Bronchial epithelial cell (primary cell): ENCODE results near the gene SHISA6. TPM values are rescaled to one million over a fixed set of nuclear protein-coding genes. Genes with fewer than 3 reads are reported as not detected.

Source experiments
- DNase-seq: peaks from one replicate; pipeline ENCODE4 v3.0.0-alpha.2; 2010; ENCODE audit warnings: low read depth
- FAIRE-seq: peaks from 2 replicates; lab custom pipeline; 2011; peaks lifted over from hg19 to GRCh38; lab: Jason Lieb, UNC
- H3K27me3 ChIP-seq: 2 replicates; pipeline ENCODE4 v1.5.1; 2011; ENCODE audit warnings: low read length; ENCODE audit not compliant: control insufficient read depth, insufficient read depth
- H3K36me3 ChIP-seq: 2 replicates; pipeline ENCODE4 v1.5.1; 2011; ENCODE audit warnings: low read length; ENCODE audit not compliant: control insufficient read depth, insufficient read depth
- H3K4me3 ChIP-seq: 2 replicates; pipeline ENCODE4 v1.5.1; 2011; ENCODE audit warnings: mild to moderate bottlenecking, low read depth, low read length, control low read depth
- CTCF ChIP-seq: IDR thresholded peaks from 2 replicates; pipeline ENCODE4 v1.5.1; 2011; ENCODE audit warnings: mild to moderate bottlenecking, moderate library complexity, low read length, control low read depth, inconsistent platforms; ENCODE audit not compliant: insufficient read depth, severe bottlenecking
- total RNA-seq: library from RNA; depleted of rRNA; stranded (reverse); fragments of >200 nt; gene quantifications from 2 replicates; pipeline ENCODE4 v1.2.1, GENCODE V29; 2014

The SHISA6 gene
- total RNA-seq, 1 donor from 2014 or later, result not detected

- H3K27me3 ChIP-seq, result no peaks in the 10 kb centered on the region
- no peak overlapping the region for H3K4me3 ChIP-seq
- TF ChIP-seq CTCF, result no peak
- FAIRE-seq (no peak), DNase-seq (no peak)
- no peaks in the 10 kb centered on the region for H3K36me3 ChIP-seq
These were observed 165.7 kb downstream of the SHISA6 start for GRCh38 chr17:11406716-11407115.

- Histone ChIP-seq H3K27me3 (no peaks in the 10 kb centered on the region), H3K36me3 (no peaks in the 10 kb centered on the region), H3K4me3 (no peak overlapping the region)
- no peak for TF ChIP-seq CTCF
- DNase-seq (no peak), FAIRE-seq (no peak)
These were observed 171.6 kb downstream of the SHISA6 start for GRCh38 chr17:11412654-11413053.

- H3K4me3 ChIP-seq, result no peak overlapping the region
- no peak for FAIRE-seq
- TF ChIP-seq CTCF, result no peak
- no peak for DNase-seq
- no peaks in the 10 kb centered on the region for H3K36me3 ChIP-seq
- no peaks in the 10 kb centered on the region for H3K27me3 ChIP-seq
These were observed 177.3 kb downstream of the SHISA6 start for GRCh38 chr17:11418342-11418741.

GRCh38 chr17:11430751-11431150 is 189.7 kb downstream of the SHISA6 start:
- no peak overlapping the region for H3K4me3 ChIP-seq
- DNase-seq, result no peak
- no peaks in the 10 kb centered on the region for H3K36me3 ChIP-seq
- no peaks in the 10 kb centered on the region for H3K27me3 ChIP-seq
- FAIRE-seq, result no peak
- no peak for TF ChIP-seq CTCF

GRCh38 chr17:11438673-11439072 is 197.7 kb downstream of the SHISA6 start:
- Histone ChIP-seq H3K36me3 (no peaks in the 10 kb centered on the region), H3K27me3 (no peaks in the 10 kb centered on the region), H3K4me3 (no peak overlapping the region)
- no peak for TF ChIP-seq CTCF
- DNase-seq (no peak), FAIRE-seq (no peak)

GRCh38 chr17:11441004-11441403 is 200.0 kb downstream of the SHISA6 start:
- FAIRE-seq, result no peak
- TF ChIP-seq CTCF, result no peak
- no peaks in the 10 kb centered on the region for H3K27me3 ChIP-seq
- H3K36me3 ChIP-seq, result no peaks in the 10 kb centered on the region
- DNase-seq, result no peak
- no peak overlapping the region for H3K4me3 ChIP-seq
